Measurements from ENCODE around the gene ANKRD34A.
A peak's percentile ranks its signal among the peaks of the same experiment; 100 is the strongest.

The ANKRD34A gene

GRCh38 chr1:145965119-145965744, 857 bp upstream of the ANKRD34A start:
- no peak for DNase-seq

GRCh38 chr1:145963265-145964019, 933 bp downstream of the ANKRD34A start:
- DNase-seq = no peak

- DNase-seq = peak; percentile 35
These were observed 1.9 kb downstream of the ANKRD34A start for GRCh38 chr1:145962157-145963102.

GRCh38 chr1:145961425-145962156, 2.8 kb downstream of the ANKRD34A start:
- peak; percentile 56 for DNase-seq

- no peak for DNase-seq
These were observed 3.3 kb downstream of the ANKRD34A start for GRCh38 chr1:145961109-145961424.

- DNase-seq = peak; percentile 89
These were observed 3.8 kb downstream of the ANKRD34A start for GRCh38 chr1:145960468-145961108.

- peak; percentile 18 for DNase-seq
These were observed 4.4 kb downstream of the ANKRD34A start for GRCh38 chr1:145959957-145960467.

GRCh38 chr1:145959333-145959732, 5.0 kb downstream of the ANKRD34A start:
- no peak for DNase-seq

- DNase-seq = no peak
These were observed 5.6 kb downstream of the ANKRD34A start for GRCh38 chr1:145958734-145959133.

- DNase-seq = peak; percentile 100
These were observed 6.7 kb downstream of the ANKRD34A start, which contains the start of gene LIX1L for GRCh38 chr1:145957443-145958319. Gene LIX1L, minus strand, starts transcription at chr1:145958017. Its CDS starts 90 bp downstream, at chr1:145957927.

- DNase-seq = peak; percentile 13
These were observed 7.5 kb downstream of the ANKRD34A start for GRCh38 chr1:145956781-145957442.

GRCh38 chr1:145956361-145956760, 8.0 kb downstream of the ANKRD34A start:
- DNase-seq = no peak

- no peak for DNase-seq
These were observed 8.9 kb downstream of the ANKRD34A start for GRCh38 chr1:145955436-145955835.

- no peak for DNase-seq
These were observed 10.5 kb downstream of the ANKRD34A start for GRCh38 chr1:145953861-145954260.

- no peak for DNase-seq
These were observed 11.5 kb downstream of the ANKRD34A start for GRCh38 chr1:145952903-145953302.

GRCh38 chr1:145951526-145951925, 12.8 kb downstream of the ANKRD34A start:
- DNase-seq = no peak

GRCh38 chr1:145949219-145949618, 15.2 kb downstream of the ANKRD34A start:
- no peak for DNase-seq

- no peak for DNase-seq
These were observed 16.8 kb downstream of the ANKRD34A start for GRCh38 chr1:145947551-145947950.

- DNase-seq = no peak
These were observed 17.8 kb downstream of the ANKRD34A start for GRCh38 chr1:145946477-145946986.

GRCh38 chr1:145944532-145944931, 19.8 kb downstream of the ANKRD34A start:
- DNase-seq = no peak
